Measurements from ENCODE around the gene ADAMTSL1. TPM values are rescaled to one million over a fixed set of nuclear protein-coding genes. Genes with fewer than 3 reads are reported as not detected.

ADAMTSL1 gene
- total RNA-seq: 1 to 10 TPM in 3 of 4 donors, under 1 TPM in 1; 0.32 to 2.3 (median 1.3) TPM

DNA sequence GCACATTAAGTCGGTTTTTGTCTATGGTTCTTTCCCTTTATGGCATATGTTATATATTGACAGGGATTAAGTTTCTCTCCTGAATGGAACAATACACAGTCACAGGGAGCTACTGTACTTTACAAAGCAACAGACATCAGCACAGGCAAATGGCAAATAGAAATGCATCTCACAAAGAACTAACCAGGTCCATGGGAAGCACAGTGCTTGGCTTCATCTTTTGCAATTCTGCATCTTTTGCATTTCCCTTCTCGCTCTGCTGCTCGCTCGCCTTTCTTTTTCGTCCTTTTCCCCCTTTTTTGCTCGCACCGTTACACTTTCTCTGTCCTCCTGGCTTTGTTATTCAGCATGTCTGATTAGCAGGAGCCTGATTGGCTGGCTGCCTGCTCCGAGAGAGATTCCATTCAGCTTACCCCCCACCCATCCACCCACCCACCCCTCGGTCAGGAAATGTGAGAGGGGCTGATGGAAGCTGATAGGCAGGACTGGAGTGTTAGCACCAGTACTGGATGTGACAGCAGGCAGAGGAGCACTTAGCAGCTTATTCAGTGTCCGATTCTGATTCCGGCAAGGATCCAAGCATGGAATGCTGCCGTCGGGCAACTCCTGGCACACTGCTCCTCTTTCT, at the start of gene ADAMTSL1:
TSS of gene ADAMTSL1 (plus strand) at position 502 of the 628 bp plus-strand sequence. CDS start at position 582, 80 bp downstream.
- no peak for TF ChIP-seq POLR2A (IDR thresholded peaks at IDR 0.05)
- no peak for TF ChIP-seq CTCF (IDR thresholded peaks at IDR 0.05)
- no peak for TF ChIP-seq EP300 (IDR thresholded peaks at IDR 0.05)
- TF ChIP-seq POLR2AphosphoS5 (IDR thresholded peaks at IDR 0.05): no peak
- H3K9me3 ChIP-seq: no peaks in the 10 kb centered on the region
- H3K36me3 ChIP-seq: no peaks in the 10 kb centered on the region
- WGBS: 6% methylated on average over 13 of the region's 13 CpGs
- no peaks in the 10 kb centered on the region for H3K27me3 ChIP-seq
- H3K27ac ChIP-seq: no peak within 1 kb of the TSS
- DNase-seq (ENCODE audit: low spot score in 2 of 2): no peak
- H3K4me3 ChIP-seq: peak within 1 kb of the TSS; percentile 38
- H3K4me1 ChIP-seq: peaks cover 17% of the 10 kb centered on the region

DNA sequence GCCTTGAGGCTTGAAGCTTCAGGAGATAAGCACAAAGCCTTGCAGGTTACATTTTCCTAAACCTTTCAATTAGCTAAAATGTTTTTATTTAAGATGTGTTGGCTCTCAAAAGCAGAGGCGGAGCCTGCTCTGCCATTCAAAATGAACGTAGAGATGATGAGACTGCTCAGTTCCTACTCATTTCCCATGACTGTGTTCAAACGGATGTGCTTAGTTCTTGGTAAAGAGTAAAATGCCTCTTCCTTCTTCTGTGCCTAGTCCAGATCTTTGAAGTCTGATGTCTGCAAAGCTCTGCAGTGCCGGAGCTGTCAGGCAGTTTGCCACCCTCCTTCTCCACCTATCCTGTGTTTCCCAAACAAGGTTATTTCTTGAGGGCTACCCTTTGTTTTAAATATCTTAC, 46.3 kb upstream of the ADAMTSL1 start:
- 72% methylated on average over 4 of the region's 4 CpGs for WGBS
- no peaks in the 10 kb centered on the region for H3K4me1 ChIP-seq
- TF ChIP-seq EP300 (IDR thresholded peaks at IDR 0.05): no peak
- DNase-seq (ENCODE audit: low spot score in 2 of 2): no peak
- H3K27ac ChIP-seq: no peak overlapping the region
- H3K4me3 ChIP-seq: no peak overlapping the region
- H3K9me3 ChIP-seq: no peaks in the 10 kb centered on the region
- no peaks in the 10 kb centered on the region for H3K27me3 ChIP-seq
- H3K36me3 ChIP-seq: no peaks in the 10 kb centered on the region

GRCh38 chr9:18428661-18429060, 45.3 kb upstream of the ADAMTSL1 start:
- TF ChIP-seq EP300 (IDR thresholded peaks at IDR 0.05) (no peak), POLR2AphosphoS5 (IDR thresholded peaks at IDR 0.05) (no peak), POLR2A (IDR thresholded peaks at IDR 0.05) (no peak), CTCF (IDR thresholded peaks at IDR 0.05) (no peak)
- no peaks in the 10 kb centered on the region for H3K27me3 ChIP-seq
- no peaks in the 10 kb centered on the region for H3K36me3 ChIP-seq
- H3K9me3 ChIP-seq: no peaks in the 10 kb centered on the region
- DNase-seq (ENCODE audit: low spot score in 2 of 2): no peak
- H3K27ac ChIP-seq: no peak overlapping the region
- 70% methylated on average over 3 of the region's 3 CpGs for WGBS
- no peaks in the 10 kb centered on the region for H3K4me1 ChIP-seq
- no peak overlapping the region for H3K4me3 ChIP-seq

- Histone ChIP-seq H3K27ac (no peak overlapping the region), H3K4me3 (no peak overlapping the region), H3K4me1 (no peaks in the 10 kb centered on the region), H3K9me3 (no peaks in the 10 kb centered on the region), H3K36me3 (no peaks in the 10 kb centered on the region), H3K27me3 (no peaks in the 10 kb centered on the region)
- no peak for TF ChIP-seq POLR2AphosphoS5 (IDR thresholded peaks at IDR 0.05)
- TF ChIP-seq EP300 (IDR thresholded peaks at IDR 0.05): no peak
- TF ChIP-seq POLR2A (IDR thresholded peaks at IDR 0.05): no peak
- TF ChIP-seq CTCF (IDR thresholded peaks at IDR 0.05): no peak
- WGBS: 76% methylated on average over 2 of the region's 2 CpGs
- DNase-seq (ENCODE audit: low spot score in 2 of 2): no peak
Measured at GRCh38 chr9:18429070-18429469, 44.9 kb upstream of the ADAMTSL1 start.

DNA sequence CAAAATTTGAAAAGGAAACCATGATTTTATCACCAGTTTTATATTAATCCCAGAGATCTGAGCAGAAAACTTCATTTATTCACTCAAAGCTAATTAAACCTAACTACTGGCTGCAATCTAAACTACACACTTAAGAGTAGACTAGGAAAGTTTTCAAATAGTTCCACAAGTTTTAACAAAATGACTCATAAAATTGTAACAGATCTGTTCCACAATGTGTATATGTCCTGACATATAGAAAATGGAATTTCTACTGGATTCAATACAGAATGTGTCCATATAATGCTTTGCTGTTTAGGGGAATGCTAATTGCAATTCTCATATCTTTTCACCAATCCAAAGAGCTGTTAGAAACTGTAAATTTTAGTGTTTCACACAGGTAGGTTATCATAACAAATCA, 40.3 kb upstream of the ADAMTSL1 start:
- H3K36me3 ChIP-seq: no peaks in the 10 kb centered on the region
- H3K9me3 ChIP-seq: no peaks in the 10 kb centered on the region
- TF ChIP-seq EP300 (IDR thresholded peaks at IDR 0.05): no peak
- no peak for TF ChIP-seq CTCF (IDR thresholded peaks at IDR 0.05)
- TF ChIP-seq POLR2A (IDR thresholded peaks at IDR 0.05): no peak
- TF ChIP-seq POLR2AphosphoS5 (IDR thresholded peaks at IDR 0.05): no peak
- DNase-seq (ENCODE audit: low spot score in 2 of 2): no peak
- peaks cover 15% of the 10 kb centered on the region for H3K4me1 ChIP-seq
- H3K4me3 ChIP-seq: no peak overlapping the region
- H3K27me3 ChIP-seq: no peaks in the 10 kb centered on the region
- H3K27ac ChIP-seq: no peak overlapping the region

All from suprapubic skin (tissue), 4 donors.